ENCODE measurements around the gene ASCC3.

DNA sequence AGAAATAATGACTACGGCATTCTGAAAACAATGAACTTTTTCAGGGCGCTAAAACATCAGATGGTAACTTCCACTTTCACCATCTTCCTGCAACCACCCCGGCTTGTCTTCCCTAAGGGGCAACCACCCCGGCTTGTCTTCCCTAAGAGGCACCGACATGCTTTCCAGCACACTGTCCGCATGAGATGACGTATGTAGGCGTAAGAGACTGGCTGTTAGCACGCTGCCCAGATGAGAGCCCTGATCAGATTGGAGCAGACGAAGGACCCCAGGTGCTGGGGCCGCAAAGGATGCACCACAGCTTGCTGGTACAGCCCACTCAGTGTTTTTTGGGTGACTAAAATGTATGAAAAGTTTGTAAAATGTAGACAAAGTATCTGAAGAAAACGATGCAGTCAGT is 29.3 kb downstream of the ASCC3 start:
- TF ChIP-seq ELF4 (IDR thresholded peaks at IDR 0.05), result no peak
- TF ChIP-seq FOXM1 (IDR thresholded peaks at IDR 0.05; ENCODE audit: borderline replicate concordance), result no peak
- TF ChIP-seq BHLHE40 (IDR thresholded peaks at IDR 0.05; ENCODE audit: borderline replicate concordance), result no peak
- TF ChIP-seq TARDBP (IDR thresholded peaks at IDR 0.05), result no peak
- no peak for TF ChIP-seq SP1 (IDR thresholded peaks at IDR 0.05)
- TF ChIP-seq FOXA1 (IDR thresholded peaks at IDR 0.05), result no peak
- no peak for TF ChIP-seq HDGF (IDR thresholded peaks at IDR 0.05; ENCODE audit: borderline replicate concordance)
- no peak for TF ChIP-seq CTBP1 (IDR thresholded peaks at IDR 0.05; ENCODE audit: borderline replicate concordance)
- TF ChIP-seq ZNF384 (IDR thresholded peaks at IDR 0.05), result no peak
- TF ChIP-seq SUZ12 (IDR thresholded peaks at IDR 0.05), result no peak
- no peak for TF ChIP-seq ARNT (IDR thresholded peaks at IDR 0.05)

All from HEK293T (cell line).